ENCODE data around the gene EVPL. TPM values are rescaled to one million over a fixed set of nuclear protein-coding genes. Genes with fewer than 3 reads are reported as not detected.
A peak's percentile ranks its signal among the peaks of the same experiment; 100 is the strongest.

The EVPL gene
- total and polyA plus RNA-seq, 4 experiments from 2014 or later = not detected

- Mint-ChIP-seq H3K27me3 (no peaks in the 10 kb centered on the region), H3K36me3 (no peaks in the 10 kb centered on the region), H3K27ac (no peak overlapping the region), H3K4me3 (no peak overlapping the region), H3K9me3 (no peaks in the 10 kb centered on the region), H3K4me1 (peaks cover 7 to 14% (median 9%) of the 10 kb centered on the region in 4 donors)
- peaks cover 12% of the 10 kb centered on the region for H3K4me1 ChIP-seq (ENCODE audit: insufficient read depth, low read length)
- no peaks in the 10 kb centered on the region for H3K36me3 ChIP-seq (ENCODE audit: insufficient read depth, low read length)
- POLR2A ChIA-PET (ENCODE audit: partially characterized antibody) = no interaction called here
- H3K9me3 ChIP-seq (ENCODE audit: control insufficient read depth in 1 of 2, low read length in 2 of 2) = no peaks in the 10 kb centered on the region
- H3K4me3 ChIP-seq (ENCODE audit: low read length in 2 of 2) = no peak overlapping the region
- no peaks in the 10 kb centered on the region for H3K27me3 ChIP-seq (ENCODE audit: insufficient read depth, low read length)
- CTCF ChIA-PET (ENCODE audit: partially characterized antibody) = interaction anchor here (1.3 kb wide), 1 partner anchor 11 kb away, joined by 5 read pairs; no protein-coding TSS in a partner anchor
- H3K27ac ChIP-seq (ENCODE audit: low read depth, low read length) = no peak overlapping the region
- no peak for DNase-seq
- intact Hi-C loops (cut with micrococcal nuclease) = no loop called here
Observed at GRCh38 chr17:76025294-76025693, 1.8 kb downstream of the EVPL start.

- Histone ChIP-seq H3K4me1 (ENCODE audit: insufficient read depth, low read length) (peaks cover 3% of the 10 kb centered on the region), H3K36me3 (ENCODE audit: insufficient read depth, low read length) (no peaks in the 10 kb centered on the region), H3K27me3 (ENCODE audit: insufficient read depth, low read length) (no peaks in the 10 kb centered on the region), H3K4me3 (ENCODE audit: low read length in 2 of 2) (no peak overlapping the region), H3K27ac (ENCODE audit: low read depth, low read length) (no peak overlapping the region), H3K9me3 (ENCODE audit: control insufficient read depth in 1 of 2, low read length in 2 of 2) (no peaks in the 10 kb centered on the region)
- no peaks in the 10 kb centered on the region for H3K36me3 Mint-ChIP-seq
- DNase-seq = no peak
- H3K27me3 Mint-ChIP-seq = no peaks in the 10 kb centered on the region
- no peak overlapping the region for H3K27ac Mint-ChIP-seq
- H3K4me3 Mint-ChIP-seq = no peak overlapping the region
- no peaks in the 10 kb centered on the region for H3K9me3 Mint-ChIP-seq
- ChIA-PET CTCF (ENCODE audit: partially characterized antibody) (interaction anchor here (2.4 kb wide), 1 partner anchor 10 kb away, joined by 12 read pairs; no protein-coding TSS in a partner anchor), POLR2A (ENCODE audit: partially characterized antibody) (no interaction called here)
- peaks cover under 1 to 6% (median 3%) of the 10 kb centered on the region in 4 donors for H3K4me1 Mint-ChIP-seq
- intact Hi-C loops (cut with micrococcal nuclease) = no loop called here
Observed at GRCh38 chr17:76024353-76024752, 2.8 kb downstream of the EVPL start.

- no peak for DNase-seq
- POLR2A ChIA-PET (ENCODE audit: partially characterized antibody) = no interaction called here
- Mint-ChIP-seq H3K27ac (no peak overlapping the region), H3K27me3 (no peaks in the 10 kb centered on the region), H3K4me1 (peaks cover 0 to 1% (median 0%) of the 10 kb centered on the region in 4 donors), H3K9me3 (no peaks in the 10 kb centered on the region), H3K36me3 (no peaks in the 10 kb centered on the region), H3K4me3 (no peak overlapping the region)
- H3K4me1 ChIP-seq (ENCODE audit: insufficient read depth, low read length) = no peaks in the 10 kb centered on the region
- H3K9me3 ChIP-seq (ENCODE audit: control insufficient read depth in 1 of 2, low read length in 2 of 2) = no peaks in the 10 kb centered on the region
- H3K36me3 ChIP-seq (ENCODE audit: insufficient read depth, low read length) = no peaks in the 10 kb centered on the region
- no peaks in the 10 kb centered on the region for H3K27me3 ChIP-seq (ENCODE audit: insufficient read depth, low read length)
- no peak overlapping the region for H3K4me3 ChIP-seq (ENCODE audit: low read length in 2 of 2)
- CTCF ChIA-PET (ENCODE audit: partially characterized antibody) = interaction anchor here (2.4 kb wide), 1 partner anchor 9 kb away, joined by 12 read pairs; no protein-coding TSS in a partner anchor
- H3K27ac ChIP-seq (ENCODE audit: low read depth, low read length) = no peak overlapping the region
- intact Hi-C loops (cut with micrococcal nuclease) = no loop called here
Observed at GRCh38 chr17:76023900-76024237, 3.2 kb downstream of the EVPL start.

- Mint-ChIP-seq H3K27ac (no peak overlapping the region), H3K9me3 (no peaks in the 10 kb centered on the region), H3K27me3 (no peaks in the 10 kb centered on the region), H3K4me1 (no peaks in the 10 kb centered on the region), H3K4me3 (peak overlapping the region in 1 of 8 donors; percentile 58), H3K36me3 (no peaks in the 10 kb centered on the region)
- Histone ChIP-seq H3K4me3 (ENCODE audit: low read length in 2 of 2) (no peak overlapping the region), H3K27ac (ENCODE audit: low read depth, low read length) (no peak overlapping the region), H3K27me3 (ENCODE audit: insufficient read depth, low read length) (no peaks in the 10 kb centered on the region), H3K4me1 (ENCODE audit: insufficient read depth, low read length) (no peaks in the 10 kb centered on the region), H3K9me3 (ENCODE audit: control insufficient read depth in 1 of 2, low read length in 2 of 2) (no peaks in the 10 kb centered on the region), H3K36me3 (ENCODE audit: insufficient read depth, low read length) (no peaks in the 10 kb centered on the region)
- intact Hi-C loops (cut with micrococcal nuclease) = no loop called here
- ChIA-PET CTCF (ENCODE audit: partially characterized antibody) (interaction anchor here (2.4 kb wide), 1 partner anchor 9 kb away, joined by 12 read pairs; no protein-coding TSS in a partner anchor), POLR2A (ENCODE audit: partially characterized antibody) (no interaction called here)
- DNase-seq = no peak
Observed at GRCh38 chr17:76022973-76023899, 3.9 kb downstream of the EVPL start.

GRCh38 chr17:76022285-76022684, 4.8 kb downstream of the EVPL start:
- H3K9me3 Mint-ChIP-seq = no peaks in the 10 kb centered on the region
- no peak overlapping the region for H3K27ac Mint-ChIP-seq
- intact Hi-C loops (cut with micrococcal nuclease) = no loop called here
- CTCF ChIA-PET (ENCODE audit: partially characterized antibody) = interaction anchor here (2.4 kb wide), 1 partner anchor 8 kb away, joined by 12 read pairs; no protein-coding TSS in a partner anchor
- H3K4me3 Mint-ChIP-seq = no peak overlapping the region
- no peaks in the 10 kb centered on the region for H3K9me3 ChIP-seq (ENCODE audit: control insufficient read depth in 1 of 2, low read length in 2 of 2)
- H3K4me3 ChIP-seq (ENCODE audit: low read length in 2 of 2) = no peak overlapping the region
- no peaks in the 10 kb centered on the region for H3K36me3 Mint-ChIP-seq
- H3K27me3 ChIP-seq (ENCODE audit: insufficient read depth, low read length) = no peaks in the 10 kb centered on the region
- no peaks in the 10 kb centered on the region for H3K36me3 ChIP-seq (ENCODE audit: insufficient read depth, low read length)
- DNase-seq = no peak
- no peaks in the 10 kb centered on the region for H3K27me3 Mint-ChIP-seq
- no peaks in the 10 kb centered on the region for H3K4me1 Mint-ChIP-seq
- H3K4me1 ChIP-seq (ENCODE audit: insufficient read depth, low read length) = no peaks in the 10 kb centered on the region
- POLR2A ChIA-PET (ENCODE audit: partially characterized antibody) = no interaction called here
- H3K27ac ChIP-seq (ENCODE audit: low read depth, low read length) = no peak overlapping the region

- ChIA-PET CTCF (ENCODE audit: partially characterized antibody) (interaction anchor here (0.9 to 3.6 kb wide), 9 partner anchors 10 to 379 kb away, joined by 3 to 21 read pairs (median 5); partner anchors contain the start of gene MRPL38), POLR2A (ENCODE audit: partially characterized antibody) (interaction anchor here (0.9 kb wide), 1 partner anchor 53 kb away, joined by 3 read pairs; the partner anchor contains the start of gene SRP68)
- Mint-ChIP-seq H3K36me3 (no peaks in the 10 kb centered on the region), H3K4me1 (no peaks in the 10 kb centered on the region), H3K27ac (peak overlapping the region in 4 of 7 donors; percentile 9 to 75 (median 42)), H3K9me3 (no peaks in the 10 kb centered on the region), H3K27me3 (no peaks in the 10 kb centered on the region), H3K4me3 (no peak overlapping the region)
- H3K4me1 ChIP-seq (ENCODE audit: insufficient read depth, low read length) = no peaks in the 10 kb centered on the region
- no peaks in the 10 kb centered on the region for H3K27me3 ChIP-seq (ENCODE audit: insufficient read depth, low read length)
- no peaks in the 10 kb centered on the region for H3K9me3 ChIP-seq (ENCODE audit: control insufficient read depth in 1 of 2, low read length in 2 of 2)
- intact Hi-C loops (cut with micrococcal nuclease) = no loop called here
- no peak for DNase-seq
- H3K27ac ChIP-seq (ENCODE audit: low read depth, low read length) = no peak overlapping the region
- H3K4me3 ChIP-seq (ENCODE audit: low read length in 2 of 2) = no peak overlapping the region
- H3K36me3 ChIP-seq (ENCODE audit: insufficient read depth, low read length) = no peaks in the 10 kb centered on the region
Observed at GRCh38 chr17:76019833-76020467, 7.2 kb downstream of the EVPL start.

- Histone ChIP-seq H3K9me3 (ENCODE audit: control insufficient read depth in 1 of 2, low read length in 2 of 2) (no peaks in the 10 kb centered on the region), H3K36me3 (ENCODE audit: insufficient read depth, low read length) (no peaks in the 10 kb centered on the region), H3K4me1 (ENCODE audit: insufficient read depth, low read length) (peaks cover 7% of the 10 kb centered on the region), H3K27ac (ENCODE audit: low read depth, low read length) (no peak overlapping the region), H3K4me3 (ENCODE audit: low read length in 2 of 2) (no peak overlapping the region), H3K27me3 (ENCODE audit: insufficient read depth, low read length) (no peaks in the 10 kb centered on the region)
- no peaks in the 10 kb centered on the region for H3K36me3 Mint-ChIP-seq
- intact Hi-C loops (cut with micrococcal nuclease) = no loop called here
- no peak overlapping the region for H3K4me3 Mint-ChIP-seq
- ChIA-PET POLR2A (ENCODE audit: partially characterized antibody) (interaction anchor here (1.5 kb wide), 1 partner anchor 11 kb away, joined by 3 read pairs; no protein-coding TSS in a partner anchor), CTCF (ENCODE audit: partially characterized antibody) (interaction anchor here (1.0 to 3.6 kb wide), 7 partner anchors 9 to 380 kb away, joined by 3 to 21 read pairs (median 5); partner anchors contain the start of gene MRPL38)
- H3K27ac Mint-ChIP-seq = peak overlapping the region in 1 of 7 donors; percentile 82
- peaks cover 2 to 7% (median 6%) of the 10 kb centered on the region in 4 donors for H3K4me1 Mint-ChIP-seq
- no peaks in the 10 kb centered on the region for H3K9me3 Mint-ChIP-seq
- DNase-seq = no peak
- no peaks in the 10 kb centered on the region for H3K27me3 Mint-ChIP-seq
Observed at GRCh38 chr17:76018801-76019200, 8.3 kb downstream of the EVPL start.
